ENCODE data around the gene FOXD4L6.
"Not testable (repeated sequence)": the region's sequence is repeated elsewhere in the genome, so short reads cannot be mapped to it uniquely, and the experiment has no call there.

The FOXD4L6 gene

DNA sequence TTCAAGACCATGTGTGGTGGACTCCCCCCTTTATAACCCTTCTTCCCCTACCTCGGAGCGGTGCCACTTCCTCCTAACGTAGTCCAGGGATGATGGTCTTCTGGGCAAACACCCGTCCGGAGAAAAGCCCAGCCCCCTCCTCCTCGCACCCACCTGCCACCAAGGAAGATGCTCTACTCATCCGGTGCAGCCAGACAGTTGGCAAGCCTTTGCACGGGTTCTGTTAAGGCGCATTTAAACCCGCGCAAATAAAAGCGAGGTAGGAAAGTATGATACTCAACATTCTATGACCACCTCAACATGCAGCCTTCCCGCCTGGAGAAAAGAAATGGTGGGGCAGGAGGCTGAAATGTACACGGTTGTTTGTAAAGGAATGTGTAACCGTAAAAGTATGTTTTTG, at the start of gene FOXD4L6:
Gene FOXD4L6 (minus strand): TSS at position 101 of the 400 bp plus-strand sequence. CDS start 298 bp downstream, outside the sequence.
- DNase-seq: not testable (repeated sequence)

DNA sequence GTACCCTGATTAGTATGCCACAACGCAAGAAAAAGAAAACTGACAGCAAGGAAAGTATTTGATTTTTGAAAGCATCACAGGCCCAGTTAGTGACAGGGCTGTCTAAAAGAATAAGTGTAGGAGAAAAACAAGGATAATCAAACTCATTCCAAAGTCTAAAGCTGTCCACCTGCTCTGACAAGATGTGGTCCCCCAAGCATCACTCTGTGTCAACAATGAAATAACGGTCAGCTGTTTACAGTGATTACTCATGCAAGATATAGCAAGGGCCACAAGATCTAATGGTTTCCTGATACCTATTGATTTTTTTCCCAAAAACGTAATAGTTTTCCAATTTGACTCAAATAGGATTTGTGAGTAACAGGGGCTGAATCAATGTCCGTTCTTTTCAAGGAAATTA, 46.5 kb upstream of the FOXD4L6 start:
- DNase-seq: not testable (repeated sequence)

GRCh38 chr9:41150116-41150515, 21.6 kb upstream of the FOXD4L6 start:
- not testable (repeated sequence) for DNase-seq

DNA sequence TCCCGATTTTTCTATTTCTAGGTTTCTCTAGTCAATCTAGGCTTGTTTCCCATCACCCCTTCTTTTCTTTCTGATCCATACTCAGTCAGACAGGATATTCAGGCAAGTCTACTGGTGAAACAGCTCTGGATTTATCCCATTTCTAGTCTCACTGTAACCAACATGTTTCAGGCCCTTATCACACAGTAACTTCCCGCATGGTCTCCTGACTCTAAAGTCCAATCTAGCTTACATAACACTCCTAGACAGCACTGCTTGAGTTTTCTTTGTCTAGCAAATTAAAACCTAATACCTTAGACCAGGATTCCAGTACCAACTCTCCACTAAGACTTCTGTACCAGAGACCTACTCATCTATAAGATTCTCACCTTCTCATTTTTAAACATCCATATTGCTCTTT, 13.4 kb upstream of the FOXD4L6 start:
- not testable (repeated sequence) for DNase-seq

GRCh38 chr9:41126746-41127446, 1.6 kb downstream of the FOXD4L6 start:
- DNase-seq: not testable (repeated sequence)

GRCh38 chr9:41125936-41126335, 2.5 kb downstream of the FOXD4L6 start:
- DNase-seq: not testable (repeated sequence)

GRCh38 chr9:41125109-41125658, 3.3 kb downstream of the FOXD4L6 start:
- DNase-seq: not testable (repeated sequence)

DNA sequence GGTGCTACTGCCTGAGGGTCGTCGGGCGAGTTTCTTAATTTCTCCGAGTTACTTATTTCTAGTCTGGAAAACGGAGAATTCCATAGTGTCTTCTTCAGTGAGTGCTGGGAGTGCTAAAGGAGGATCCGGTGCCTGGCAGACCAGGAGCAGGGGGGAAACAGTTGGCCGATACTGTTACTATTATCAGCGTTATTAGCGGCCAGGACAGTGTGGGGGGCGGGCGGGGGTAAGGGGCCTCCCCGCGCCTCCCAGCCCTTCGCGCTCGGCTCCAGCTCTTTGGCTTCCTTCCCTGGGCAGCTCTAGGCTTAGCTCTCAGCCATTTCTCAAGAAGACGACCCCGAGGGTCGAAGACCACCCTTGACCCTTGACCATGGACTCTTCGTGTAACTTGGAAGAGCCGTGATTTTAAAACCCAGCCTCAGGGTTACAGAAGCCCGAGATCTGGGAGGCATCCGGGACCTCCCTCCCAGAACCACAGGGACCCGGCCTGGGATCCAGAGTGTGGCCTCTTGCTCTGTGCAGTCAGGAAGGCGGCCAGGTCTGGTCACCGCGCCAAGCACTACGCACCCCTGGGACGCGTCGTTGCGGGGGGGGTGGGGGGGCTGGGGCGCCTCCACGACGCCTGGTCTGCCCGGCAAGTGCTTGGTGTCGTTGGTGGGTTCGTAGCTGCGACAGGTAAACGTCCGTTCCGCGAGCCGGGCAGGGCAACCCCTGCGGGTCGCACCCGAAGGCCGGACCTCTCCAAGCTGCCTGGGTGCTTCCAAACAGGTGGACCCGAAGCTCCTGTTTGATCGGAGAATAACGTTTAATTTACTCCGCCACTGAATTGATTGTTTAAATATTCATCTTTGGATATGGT, 4.0 kb downstream of the FOXD4L6 start:
- DNase-seq: not testable (repeated sequence)

DNA sequence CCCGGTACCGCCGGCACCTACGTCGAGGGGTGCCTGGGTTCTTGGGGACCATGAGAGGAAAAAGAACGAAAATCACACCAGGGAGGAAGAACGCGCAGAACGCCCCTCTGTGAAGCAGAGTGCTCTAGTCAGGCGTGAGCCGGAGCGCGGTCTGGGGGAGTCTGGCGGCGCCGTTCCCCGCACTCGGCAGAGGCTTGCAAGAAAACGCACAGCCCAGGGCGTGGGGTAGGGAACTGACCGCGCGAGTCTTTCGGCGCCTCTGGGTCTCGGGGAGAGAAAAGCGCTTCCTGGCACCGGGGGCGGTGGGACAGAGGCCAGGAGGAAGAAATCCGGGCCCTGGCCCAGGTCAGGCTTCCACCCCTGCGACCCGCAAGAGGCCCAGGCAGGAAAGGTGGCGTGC, 4.7 kb downstream of the FOXD4L6 start:
- DNase-seq: not testable (repeated sequence)

GRCh38 chr9:41123396-41123795, 5.1 kb downstream of the FOXD4L6 start:
- not testable (repeated sequence) for DNase-seq

DNA sequence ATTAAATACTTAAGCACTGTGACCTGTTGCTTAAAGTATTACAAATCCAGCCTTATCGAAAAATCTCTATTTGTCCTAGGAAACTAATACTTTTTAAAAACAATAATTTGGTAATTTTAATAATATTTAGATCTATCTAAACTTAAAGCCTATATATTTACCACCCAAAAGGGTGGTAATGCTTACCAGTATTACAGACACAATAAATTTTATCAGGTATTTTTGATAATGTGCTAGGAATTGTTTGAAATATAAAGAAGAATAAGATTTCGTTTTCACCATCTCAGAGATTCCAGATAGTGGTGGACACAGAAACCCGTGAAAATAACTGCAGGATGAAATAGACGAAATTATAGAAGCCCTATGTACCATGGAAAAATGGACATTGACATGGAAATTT, 7.8 kb downstream of the FOXD4L6 start:
- not testable (repeated sequence) for DNase-seq

DNA sequence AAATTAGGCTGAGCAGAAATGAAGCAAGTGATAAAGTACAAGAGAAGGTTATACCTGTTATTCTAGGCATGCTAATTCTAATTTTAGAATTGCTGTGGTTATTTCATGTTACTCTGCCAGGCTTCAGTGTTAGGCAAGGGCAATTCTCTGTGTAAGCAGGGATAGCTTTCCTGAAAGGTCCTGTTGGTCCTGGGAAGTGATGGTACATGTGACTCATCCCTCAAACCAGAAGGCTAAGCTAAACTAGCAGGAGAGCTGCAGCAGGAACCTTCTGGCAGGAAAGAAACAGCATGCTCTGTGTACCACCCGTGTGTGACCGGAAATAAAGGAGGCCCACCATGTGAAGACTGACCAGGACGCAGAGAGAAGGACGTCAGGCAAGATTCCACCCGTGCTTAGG, 8.8 kb downstream of the FOXD4L6 start:
- DNase-seq: not testable (repeated sequence)

- DNase-seq: not testable (repeated sequence)
Measured at GRCh38 chr9:41119311-41119710, 9.2 kb downstream of the FOXD4L6 start.

GRCh38 chr9:41113348-41113747, 15.1 kb downstream of the FOXD4L6 start:
- DNase-seq: not testable (repeated sequence)

DNA sequence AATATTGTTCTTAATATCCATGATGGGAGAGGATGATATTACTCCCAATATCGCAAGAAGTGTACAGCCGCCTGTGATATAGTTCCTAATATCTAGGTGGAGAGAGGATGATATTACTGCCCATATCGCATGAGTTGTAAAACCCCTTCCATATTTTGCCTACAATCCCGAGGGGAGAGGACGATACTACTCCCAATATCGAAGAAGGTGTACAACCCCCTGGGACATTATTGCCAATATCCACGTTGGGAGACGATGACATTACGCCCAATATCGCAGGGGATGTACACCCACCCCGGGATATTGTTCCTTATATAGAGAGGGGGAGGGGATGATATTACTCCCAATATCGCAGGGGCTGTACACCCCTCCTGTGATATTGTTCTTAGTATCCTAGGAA, 17.1 kb downstream of the FOXD4L6 start:
- not testable (repeated sequence) for DNase-seq

- not testable (repeated sequence) for DNase-seq
Measured at GRCh38 chr9:41110913-41111312, 17.6 kb downstream of the FOXD4L6 start.

- DNase-seq: not testable (repeated sequence)
Measured at GRCh38 chr9:41109253-41109652, 19.2 kb downstream of the FOXD4L6 start.

DNA sequence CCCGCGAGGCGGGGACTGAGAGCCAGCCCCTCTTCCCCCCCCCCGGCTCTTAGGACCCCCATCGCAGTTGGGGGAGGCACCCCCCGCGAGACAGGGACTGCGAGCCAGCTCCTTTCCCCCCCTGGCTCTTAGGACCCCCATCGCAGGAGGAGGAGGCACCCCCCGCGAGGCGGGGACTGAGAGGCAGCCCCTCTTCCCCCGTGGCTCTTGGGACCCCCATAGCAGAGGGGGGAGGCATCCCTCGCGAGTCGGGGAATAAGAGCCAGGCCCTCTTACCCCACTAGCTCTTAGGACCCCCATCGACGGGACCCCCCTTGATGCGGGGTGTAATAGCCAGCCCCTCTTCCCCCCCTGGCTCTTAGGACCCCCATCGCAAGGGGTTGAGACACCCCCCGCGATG, 19.7 kb downstream of the FOXD4L6 start:
- not testable (repeated sequence) for DNase-seq

GRCh38 chr9:41106472-41107116, 21.9 kb downstream of the FOXD4L6 start:
- DNase-seq: not testable (repeated sequence)

DNA sequence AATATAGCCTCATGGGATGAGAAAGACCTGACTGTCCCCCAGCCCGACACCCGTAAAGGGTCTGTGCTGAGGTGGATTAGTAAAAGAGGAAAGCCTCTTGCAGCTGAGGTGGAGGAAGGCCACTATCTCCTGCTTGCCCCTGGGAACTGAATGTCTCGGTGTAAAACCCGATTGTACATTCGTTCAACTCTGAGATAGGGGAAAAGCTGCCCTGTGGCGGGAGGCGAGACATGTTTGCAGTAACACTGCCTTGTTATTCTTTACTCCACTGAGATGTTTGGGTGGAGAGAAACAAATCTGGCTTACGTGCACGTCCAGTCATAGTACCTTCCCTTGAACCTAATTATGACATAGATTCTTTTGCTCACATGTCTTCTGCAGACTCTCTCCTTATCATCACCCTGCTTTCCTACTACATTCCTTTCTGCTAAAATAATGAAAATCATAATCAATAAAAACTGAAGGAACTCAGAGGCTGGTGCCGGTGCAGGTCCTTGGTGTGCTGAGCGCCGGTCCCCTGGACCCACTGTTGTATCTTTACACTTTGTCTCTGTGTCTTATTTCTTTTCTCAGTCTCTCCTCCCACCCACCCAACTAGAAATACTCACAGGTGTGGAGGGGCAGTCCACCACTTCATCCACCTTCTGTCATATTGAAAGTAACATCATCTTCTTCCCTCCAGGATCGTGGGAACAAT, 22.8 kb downstream of the FOXD4L6 start:
- DNase-seq: not testable (repeated sequence)

DNA sequence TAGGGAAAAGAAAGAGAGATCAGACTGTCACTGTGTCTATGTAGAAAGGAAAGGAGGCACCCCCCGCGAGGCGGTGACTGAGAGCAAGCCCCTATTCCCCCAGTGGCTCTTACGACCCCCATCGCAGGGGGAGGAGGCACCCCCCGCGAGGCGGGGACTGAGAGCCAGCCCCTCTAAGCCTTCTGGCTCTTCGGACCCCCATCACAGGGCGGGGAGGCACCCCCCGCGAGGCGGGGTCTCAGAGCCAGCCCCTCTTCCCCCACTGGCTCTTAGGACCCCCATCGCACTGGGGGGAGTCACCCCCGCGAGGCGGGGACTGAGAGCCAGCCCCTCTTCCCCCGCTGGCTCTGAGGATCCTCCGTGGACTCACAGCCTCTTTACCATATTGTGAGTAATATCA, 23.9 kb downstream of the FOXD4L6 start:
- DNase-seq: not testable (repeated sequence)

- DNase-seq: not testable (repeated sequence)
Measured at GRCh38 chr9:41100508-41100907, 28.0 kb downstream of the FOXD4L6 start.
